ENCODE measurements around the gene PRKCA.

DNA sequence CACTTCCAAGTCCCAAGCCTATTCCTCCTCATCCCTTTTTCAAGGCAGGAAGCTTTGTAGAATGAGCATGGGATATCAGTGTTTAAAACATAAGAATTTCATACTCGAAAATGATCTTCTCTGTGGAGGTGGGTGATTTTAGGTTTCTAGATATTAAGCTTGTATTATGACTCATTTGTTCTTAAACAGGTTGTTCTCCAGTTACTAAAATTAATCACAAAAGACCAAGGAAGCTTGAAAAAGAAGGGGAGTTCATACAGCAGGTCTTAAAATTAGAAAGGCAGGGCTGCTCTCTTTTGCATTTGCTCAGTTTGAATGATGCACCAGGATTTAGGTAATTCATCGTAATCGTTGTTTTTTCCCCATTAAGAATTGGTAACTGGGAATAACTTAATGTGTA lies 208.7 kb downstream of the PRKCA start:
- no peak for TF ChIP-seq POLR2A (IDR thresholded peaks at IDR 0.05; ENCODE audit: low read depth, low read length)
- TF ChIP-seq, protein P1, sequence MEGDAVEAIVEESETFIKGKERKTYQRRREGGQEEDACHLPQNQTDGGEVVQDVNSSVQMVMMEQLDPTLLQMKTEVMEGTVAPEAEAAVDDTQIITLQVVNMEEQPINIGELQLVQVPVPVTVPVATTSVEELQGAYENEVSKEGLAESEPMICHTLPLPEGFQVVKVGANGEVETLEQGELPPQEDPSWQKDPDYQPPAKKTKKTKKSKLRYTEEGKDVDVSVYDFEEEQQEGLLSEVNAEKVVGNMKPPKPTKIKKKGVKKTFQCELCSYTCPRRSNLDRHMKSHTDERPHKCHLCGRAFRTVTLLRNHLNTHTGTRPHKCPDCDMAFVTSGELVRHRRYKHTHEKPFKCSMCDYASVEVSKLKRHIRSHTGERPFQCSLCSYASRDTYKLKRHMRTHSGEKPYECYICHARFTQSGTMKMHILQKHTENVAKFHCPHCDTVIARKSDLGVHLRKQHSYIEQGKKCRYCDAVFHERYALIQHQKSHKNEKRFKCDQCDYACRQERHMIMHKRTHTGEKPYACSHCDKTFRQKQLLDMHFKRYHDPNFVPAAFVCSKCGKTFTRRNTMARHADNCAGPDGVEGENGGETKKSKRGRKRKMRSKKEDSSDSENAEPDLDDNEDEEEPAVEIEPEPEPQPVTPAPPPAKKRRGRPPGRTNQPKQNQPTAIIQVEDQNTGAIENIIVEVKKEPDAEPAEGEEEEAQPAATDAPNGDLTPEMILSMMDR (IDR thresholded peaks at IDR 0.05; ENCODE audit: extremely low read depth in 1 of 2, insufficient read depth in 1 of 2, low read depth in 1 of 2, low read length in 2 of 2) = no peak
- TF ChIP-seq MYC (IDR thresholded peaks at IDR 0.05; ENCODE audit: low read depth, low read length) = no peak
- TF ChIP-seq EZH2 (IDR thresholded peaks at IDR 0.05; ENCODE audit: borderline replicate concordance, low read depth, low read length, severe bottlenecking) = no peak
- TF ChIP-seq FOS (IDR thresholded peaks at IDR 0.05; ENCODE audit: borderline replicate concordance, insufficient read depth, low read length) = peak; percentile 30
- TF ChIP-seq JUN (IDR thresholded peaks at IDR 0.05; ENCODE audit: borderline replicate concordance, insufficient read depth, insufficient read length, low read depth) = no peak
- TF ChIP-seq POLR2AphosphoS5 (IDR thresholded peaks at IDR 0.05; ENCODE audit: insufficient read depth, low read depth, low read length) = no peak
- TF ChIP-seq, protein P2, sequence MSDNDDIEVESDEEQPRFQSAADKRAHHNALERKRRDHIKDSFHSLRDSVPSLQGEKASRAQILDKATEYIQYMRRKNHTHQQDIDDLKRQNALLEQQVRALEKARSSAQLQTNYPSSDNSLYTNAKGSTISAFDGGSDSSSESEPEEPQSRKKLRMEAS (IDR thresholded peaks at IDR 0.05; ENCODE audit: insufficient read depth, insufficient read length) = no peak

Data from endothelial cell of umbilical vein (primary cell).